ENCODE data around the gene HTR6.

- TF ChIP-seq POLR2AphosphoS5 (IDR thresholded peaks at IDR 0.05; ENCODE audit: low read depth, low read length) (no peak), POLR2A (IDR thresholded peaks at IDR 0.05; ENCODE audit: low read depth, low read length) (no peak), TAF1 (IDR thresholded peaks at IDR 0.05; ENCODE audit: low read depth, low read length) (no peak), POU2F2 (IDR thresholded peaks at IDR 0.05; ENCODE audit: low read depth, low read length) (no peak), SPI1 (IDR thresholded peaks at IDR 0.05; ENCODE audit: low read depth, low read length) (no peak)
Measured at GRCh38 chr1:19704247-19705113, 39.8 kb downstream of the HTR6 start.

Data from GM12891 (cell line).